ENCODE data around the gene HAPSTR1. TPM values are rescaled to one million over a fixed set of nuclear protein-coding genes. Genes with fewer than 3 reads are reported as not detected.
A peak's percentile ranks its signal among the peaks of the same experiment; 100 is the strongest.

The HAPSTR1 gene
- total and polyA plus RNA-seq, 2 experiments from 2014 or later, result 9.5 to 66.0 TPM

GRCh38 chr16:9042533-9042932 lies 48.9 kb upstream of the HAPSTR1 start (continued):
- TF ChIP-seq ZNF462 (CRISPR knock-in tag; IDR thresholded peaks at IDR 0.05), result no peak
- TF ChIP-seq STAT1 (IDR thresholded peaks at IDR 0.05; ENCODE audit: unreplicated experiment), result no peak

- no peak overlapping the region for H3K4me3 ChIP-seq
- H3K79me2 ChIP-seq (replicated peaks; ENCODE audit: insufficient read depth), result no peaks in the 10 kb centered on the region; the same call in 1 of the 2 replicates
- no peak overlapping the region for H3K27ac ChIP-seq (ENCODE audit: low read depth)
- ATAC-seq, result no peak
- no peak overlapping the region for H3K4me2 ChIP-seq
- peaks cover 5% of the 10 kb centered on the region; the same call in 1 of the 2 replicates for H3F3A ChIP-seq (replicated peaks; ENCODE audit: low read depth)
- H4K20me1 ChIP-seq (replicated peaks; ENCODE audit: insufficient read depth), result no peaks in the 10 kb centered on the region
- Mint-ChIP-seq H3K36me3 (ENCODE audit: low read depth) (peaks cover 24% of the 10 kb centered on the region), H3K4me3 (no peak overlapping the region), H3K4me1 (peaks cover 11% of the 10 kb centered on the region), H3K27ac (0 out of 2 replicates have a peak overlapping the region, but pooled peaks have one; percentile 4), H3K9me3 (peaks cover 9% of the 10 kb centered on the region; the same call in 1 of the 3 replicates), H3K27me3 (ENCODE audit: insufficient read depth, low read depth, poor library complexity) (peaks cover 8% of the 10 kb centered on the region)
- no peak overlapping the region for H2AFZ ChIP-seq
- DNase-seq (ENCODE audit: low spot score), result no peak
- H3K9me2 ChIP-seq (ENCODE audit: insufficient read depth), result no peaks in the 10 kb centered on the region
- peaks cover 9% of the 10 kb centered on the region for H3K4me1 ChIP-seq (ENCODE audit: insufficient read depth)
- H3K27me3 ChIP-seq (ENCODE audit: insufficient read depth), result no peaks in the 10 kb centered on the region
- H3K36me3 ChIP-seq (ENCODE audit: insufficient read depth), result no peaks in the 10 kb centered on the region
- TF ChIP-seq ZNF114 (CRISPR knock-in tag; IDR thresholded peaks at IDR 0.05) (no peak), STAT1 (IDR thresholded peaks at IDR 0.05; ENCODE audit: unreplicated experiment) (no peak), ETS1 (IDR thresholded peaks at IDR 0.05) (no peak), POLR2AphosphoS5 (IDR thresholded peaks at IDR 0.05; ENCODE audit: low read depth) (no peak), EZH2 (IDR thresholded peaks at IDR 0.05; ENCODE audit: low read depth, unreplicated experiment) (no peak), JUNB (IDR thresholded peaks at IDR 0.05; ENCODE audit: unreplicated experiment) (no peak), ZNF462 (CRISPR knock-in tag; IDR thresholded peaks at IDR 0.05) (no peak), NANOG (IDR thresholded peaks at IDR 0.05; ENCODE audit: borderline replicate concordance) (no peak)
Measured at GRCh38 chr16:9042964-9043680, 48.3 kb upstream of the HAPSTR1 start.
